Esophagus muscularis mucosa (tissue), 4 donors: ENCODE measurements around the gene EVL.

ENCODE experiments used
- CTCF ChIP-seq, 3 experiments: fragments of 200-600 bp in 2 of 3; fragments of 450-650 bp in 1 of 3; sonication (generic) in 2 of 3; IDR thresholded peaks; one replicate each; pipeline ENCODE4 v1.5.1; 2017 to 2019; ENCODE audit warnings: antibody characterized with exemption in 3 of 3, mild to moderate bottlenecking in 2 of 3, moderate library complexity in 1 of 3
- EP300 ChIP-seq: sonication (generic); formaldehyde crosslinking; IDR thresholded peaks from one replicate; pipeline ENCODE4 v1.6.1; 2017; ENCODE audit warnings: antibody characterized with exemption
- POLR2A ChIP-seq: fragments of 450-650 bp; IDR thresholded peaks from one replicate; pipeline ENCODE4 v1.6.1; 2017; ENCODE audit warnings: antibody characterized with exemption, moderate library complexity, mild to moderate bottlenecking, low read depth
- POLR2AphosphoS5 ChIP-seq, 2 donors: sonication (generic); formaldehyde crosslinking; IDR thresholded peaks; one replicate each; pipeline ENCODE4 v1.6.1; 2017; ENCODE audit warnings: antibody characterized with exemption in 2 of 2

- TF ChIP-seq POLR2AphosphoS5 (IDR thresholded peaks at IDR 0.05) (no peak), POLR2A (no peak), CTCF (IDR thresholded peaks at IDR 0.05) (no peak), EP300 (no peak)
Observed at GRCh38 chr14:100096656-100097055, 31.4 kb downstream of the EVL start.
